GM04504 (cell line): ENCODE measurements around the gene KLF18.
"Not testable (repeated sequence)": the region's sequence is repeated elsewhere in the genome, so short reads cannot be mapped to it uniquely, and the experiment has no call there.

Source experiments
- DNase-seq: peaks from one replicate; pipeline ENCODE4 v3.0.0-alpha.2; 2012; ENCODE audit warnings: low read depth

KLF18 gene

GRCh38 chr1:44141531-44141930, at the start of gene KLF18:
TSS of gene KLF18 (minus strand) at chr1:44141631. CDS start at chr1:44141631, 0 bp downstream.
- no peak for DNase-seq

- no peak for DNase-seq
These were observed 33.2 kb upstream of the KLF18 start for GRCh38 chr1:44174630-44175029.

- DNase-seq, result no peak
These were observed 28.9 kb upstream of the KLF18 start for GRCh38 chr1:44170281-44170823.

- no peak for DNase-seq
These were observed 27.2 kb upstream of the KLF18 start for GRCh38 chr1:44168520-44169098.

- DNase-seq, result no peak
These were observed 20.1 kb upstream of the KLF18 start for GRCh38 chr1:44161546-44161945.

- DNase-seq, result no peak
These were observed 17.4 kb upstream of the KLF18 start for GRCh38 chr1:44158871-44159270.

GRCh38 chr1:44157903-44158302, 16.5 kb upstream of the KLF18 start:
- DNase-seq, result no peak

- no peak for DNase-seq
These were observed 12.6 kb upstream of the KLF18 start for GRCh38 chr1:44154049-44154448.

GRCh38 chr1:44152692-44153091, 11.3 kb upstream of the KLF18 start:
- no peak for DNase-seq

GRCh38 chr1:44151808-44152207, 10.4 kb upstream of the KLF18 start:
- no peak for DNase-seq

- DNase-seq, result no peak
These were observed 9.9 kb upstream of the KLF18 start for GRCh38 chr1:44151332-44151731.

- DNase-seq, result no peak
These were observed 6.2 kb upstream of the KLF18 start for GRCh38 chr1:44147582-44147981.

GRCh38 chr1:44146536-44147361, 5.3 kb upstream of the KLF18 start:
- DNase-seq, result no peak

- DNase-seq, result no peak
These were observed 3.7 kb upstream of the KLF18 start for GRCh38 chr1:44144962-44145756.

GRCh38 chr1:44139565-44139964, 1.9 kb downstream of the KLF18 start:
- not testable (repeated sequence) for DNase-seq

- no peak for DNase-seq
These were observed 3.2 kb downstream of the KLF18 start for GRCh38 chr1:44138239-44138638.

GRCh38 chr1:44135886-44136285, 5.5 kb downstream of the KLF18 start:
- no peak for DNase-seq

GRCh38 chr1:44134071-44134920, 7.1 kb downstream of the KLF18 start:
- DNase-seq, result no peak

GRCh38 chr1:44131411-44131810, 10.0 kb downstream of the KLF18 start:
- no peak for DNase-seq

GRCh38 chr1:44129616-44130500, 11.6 kb downstream of the KLF18 start:
- DNase-seq, result no peak
